Endothelial cell (in vitro differentiated cells): ENCODE results near the gene LYZ. TPM values are rescaled to one million over a fixed set of nuclear protein-coding genes. Genes with fewer than 3 reads are reported as not detected.
A peak's percentile ranks its signal among the peaks of the same experiment; 100 is the strongest.

Experiments
- DNase-seq: peaks from one replicate; pipeline ENCODE4 v3.0.0; 2021; ENCODE audit warnings: low spot score
- H3K27ac Mint-ChIP-seq: one replicate; pipeline ENCODE4 v1.8.0; 2021; ENCODE audit warnings: mixed read lengths, inconsistent platforms; ENCODE audit not compliant: unreplicated experiment
- H3K27me3 Mint-ChIP-seq: one replicate; pipeline ENCODE4 v1.8.0; 2021; ENCODE audit warnings: mild to moderate bottlenecking, moderate library complexity, mixed read lengths, inconsistent platforms; ENCODE audit not compliant: unreplicated experiment
- H3K36me3 Mint-ChIP-seq: one replicate; pipeline ENCODE4 v1.8.0; 2021; ENCODE audit warnings: mild to moderate bottlenecking, low read depth, mixed read lengths, inconsistent platforms; ENCODE audit not compliant: unreplicated experiment
- H3K4me1 Mint-ChIP-seq: one replicate; pipeline ENCODE4 v1.8.0; 2021; ENCODE audit warnings: mild to moderate bottlenecking, mixed read lengths, inconsistent platforms; ENCODE audit not compliant: unreplicated experiment
- H3K4me3 Mint-ChIP-seq: one replicate; pipeline ENCODE4 v1.8.0; 2021; ENCODE audit warnings: mild to moderate bottlenecking, mixed read lengths, inconsistent platforms; ENCODE audit not compliant: unreplicated experiment
- H3K9me3 Mint-ChIP-seq: one replicate; pipeline ENCODE4 v1.8.0; 2021; ENCODE audit warnings: mixed read lengths, inconsistent platforms; ENCODE audit not compliant: unreplicated experiment
- total RNA-seq: library from RNA; stranded (reverse); fragmentation: NEBNext Ultra II Directional; extraction: Animal tissue kit (Norgen Biotek cat#: 25700); gene quantifications from one replicate; pipeline ENCODE4 v1.2.1, GENCODE V29; 2021; ENCODE audit not compliant: unreplicated experiment
- TF ChIP-seq, protein P1 (sequence below): fragments of 200-600 bp; sonication (generic); IDR thresholded peaks from one replicate; pipeline ENCODE4 v1.5.0; 2021; ENCODE audit warnings: antibody characterized with exemption; ENCODE audit not compliant: unreplicated experiment

The LYZ gene
- total RNA-seq, 1 donor from 2014 or later: 3.6 TPM

DNA sequence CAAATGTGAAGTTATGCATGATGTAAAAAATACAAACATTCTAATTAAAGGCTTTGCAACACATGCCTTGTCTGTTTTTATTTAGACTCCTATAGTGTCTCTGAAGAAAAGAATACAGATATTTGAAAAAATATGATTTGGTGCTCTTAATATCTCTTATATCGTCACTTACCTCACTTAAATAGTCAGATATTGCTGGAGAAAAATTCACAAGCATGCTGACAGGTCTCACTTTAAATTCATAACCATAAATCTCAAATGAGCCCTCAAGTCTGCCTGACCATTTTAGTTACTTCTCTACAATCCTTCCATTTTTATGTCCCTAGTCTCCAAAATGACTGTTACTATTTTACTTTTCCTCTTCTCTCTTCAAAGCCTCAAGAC lies 6.0 kb downstream of the LYZ start:
- no peak overlapping the region for H3K27ac Mint-ChIP-seq
- no peak overlapping the region for H3K4me3 Mint-ChIP-seq
- peaks cover 6% of the 10 kb centered on the region for H3K27me3 Mint-ChIP-seq
- TF ChIP-seq, protein P1, sequence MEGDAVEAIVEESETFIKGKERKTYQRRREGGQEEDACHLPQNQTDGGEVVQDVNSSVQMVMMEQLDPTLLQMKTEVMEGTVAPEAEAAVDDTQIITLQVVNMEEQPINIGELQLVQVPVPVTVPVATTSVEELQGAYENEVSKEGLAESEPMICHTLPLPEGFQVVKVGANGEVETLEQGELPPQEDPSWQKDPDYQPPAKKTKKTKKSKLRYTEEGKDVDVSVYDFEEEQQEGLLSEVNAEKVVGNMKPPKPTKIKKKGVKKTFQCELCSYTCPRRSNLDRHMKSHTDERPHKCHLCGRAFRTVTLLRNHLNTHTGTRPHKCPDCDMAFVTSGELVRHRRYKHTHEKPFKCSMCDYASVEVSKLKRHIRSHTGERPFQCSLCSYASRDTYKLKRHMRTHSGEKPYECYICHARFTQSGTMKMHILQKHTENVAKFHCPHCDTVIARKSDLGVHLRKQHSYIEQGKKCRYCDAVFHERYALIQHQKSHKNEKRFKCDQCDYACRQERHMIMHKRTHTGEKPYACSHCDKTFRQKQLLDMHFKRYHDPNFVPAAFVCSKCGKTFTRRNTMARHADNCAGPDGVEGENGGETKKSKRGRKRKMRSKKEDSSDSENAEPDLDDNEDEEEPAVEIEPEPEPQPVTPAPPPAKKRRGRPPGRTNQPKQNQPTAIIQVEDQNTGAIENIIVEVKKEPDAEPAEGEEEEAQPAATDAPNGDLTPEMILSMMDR: no peak
- H3K9me3 Mint-ChIP-seq: no peaks in the 10 kb centered on the region
- H3K36me3 Mint-ChIP-seq: no peaks in the 10 kb centered on the region
- H3K4me1 Mint-ChIP-seq: peaks cover 8% of the 10 kb centered on the region
- DNase-seq: no peak

DNA sequence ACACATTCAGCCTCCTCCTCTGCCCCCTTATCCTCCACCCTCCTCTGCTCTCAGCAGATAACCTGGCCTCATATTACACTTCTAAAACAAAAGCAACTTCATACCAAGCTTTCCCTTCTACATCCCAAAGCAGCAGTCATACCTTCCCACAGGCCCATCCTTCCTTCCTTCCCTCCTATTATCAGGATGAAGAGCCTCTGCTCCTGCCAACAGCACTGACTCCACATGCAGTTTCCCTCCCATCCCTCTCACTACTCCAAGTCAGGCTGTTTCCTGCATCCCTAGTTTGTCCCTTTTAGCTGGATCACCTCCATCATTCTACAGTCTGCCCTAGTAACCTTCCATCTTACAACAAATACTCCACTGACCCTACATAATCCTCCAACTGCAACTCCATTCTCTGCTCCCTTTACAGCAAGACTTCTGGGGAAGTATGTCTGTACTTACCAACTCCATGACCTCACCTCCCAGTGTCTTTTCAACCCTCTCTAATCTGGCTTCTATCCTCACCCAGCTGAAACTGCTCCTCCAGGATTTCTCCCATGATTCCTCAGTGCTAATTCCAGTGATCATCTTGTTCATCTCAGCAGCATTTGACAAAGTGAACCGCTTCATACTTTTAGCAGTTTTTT lies 6.5 kb downstream of the LYZ start:
- H3K4me3 Mint-ChIP-seq: no peak overlapping the region
- TF ChIP-seq, protein P1: no peak
- H3K27ac Mint-ChIP-seq: no peak overlapping the region
- no peaks in the 10 kb centered on the region for H3K36me3 Mint-ChIP-seq
- peaks cover 6% of the 10 kb centered on the region for H3K27me3 Mint-ChIP-seq
- H3K4me1 Mint-ChIP-seq: peaks cover 10% of the 10 kb centered on the region
- H3K9me3 Mint-ChIP-seq: no peaks in the 10 kb centered on the region
- no peak for DNase-seq

DNA sequence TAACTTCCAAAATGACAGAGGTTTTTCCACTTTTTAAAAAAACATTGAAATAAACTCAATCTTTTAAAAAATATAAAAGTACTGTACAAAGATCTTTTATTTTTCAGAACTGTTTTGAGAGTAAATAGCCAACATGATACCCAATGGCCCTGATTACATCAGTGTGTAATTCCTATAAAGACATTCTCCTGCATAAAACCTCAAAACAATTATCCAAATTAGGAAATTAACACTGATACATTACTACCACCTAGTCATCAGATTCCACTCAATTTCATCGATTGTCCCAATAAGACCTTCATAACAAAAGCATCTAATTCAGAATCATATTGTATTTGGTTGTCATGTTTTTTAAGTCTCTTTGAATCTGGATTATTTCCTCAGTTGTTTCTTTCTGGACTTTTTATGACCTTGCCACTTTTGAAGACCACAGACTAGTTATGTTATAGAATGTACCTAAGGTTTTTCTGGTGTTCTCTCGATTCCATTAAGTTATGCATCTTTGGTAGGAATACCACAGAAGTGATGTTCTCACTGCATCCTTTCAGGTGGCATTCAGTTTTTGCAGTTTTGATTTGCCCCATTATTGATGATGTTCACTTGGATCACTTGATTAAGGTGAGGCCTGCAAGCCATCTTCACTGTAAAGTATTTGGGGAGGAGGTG lies 7.3 kb downstream of the LYZ start:
- H3K4me1 Mint-ChIP-seq: peaks cover 10% of the 10 kb centered on the region
- TF ChIP-seq, protein P1: no peak
- H3K27me3 Mint-ChIP-seq: peaks cover 6% of the 10 kb centered on the region
- H3K27ac Mint-ChIP-seq: no peak overlapping the region
- DNase-seq: no peak
- H3K4me3 Mint-ChIP-seq: no peak overlapping the region
- no peaks in the 10 kb centered on the region for H3K36me3 Mint-ChIP-seq
- no peaks in the 10 kb centered on the region for H3K9me3 Mint-ChIP-seq

DNA sequence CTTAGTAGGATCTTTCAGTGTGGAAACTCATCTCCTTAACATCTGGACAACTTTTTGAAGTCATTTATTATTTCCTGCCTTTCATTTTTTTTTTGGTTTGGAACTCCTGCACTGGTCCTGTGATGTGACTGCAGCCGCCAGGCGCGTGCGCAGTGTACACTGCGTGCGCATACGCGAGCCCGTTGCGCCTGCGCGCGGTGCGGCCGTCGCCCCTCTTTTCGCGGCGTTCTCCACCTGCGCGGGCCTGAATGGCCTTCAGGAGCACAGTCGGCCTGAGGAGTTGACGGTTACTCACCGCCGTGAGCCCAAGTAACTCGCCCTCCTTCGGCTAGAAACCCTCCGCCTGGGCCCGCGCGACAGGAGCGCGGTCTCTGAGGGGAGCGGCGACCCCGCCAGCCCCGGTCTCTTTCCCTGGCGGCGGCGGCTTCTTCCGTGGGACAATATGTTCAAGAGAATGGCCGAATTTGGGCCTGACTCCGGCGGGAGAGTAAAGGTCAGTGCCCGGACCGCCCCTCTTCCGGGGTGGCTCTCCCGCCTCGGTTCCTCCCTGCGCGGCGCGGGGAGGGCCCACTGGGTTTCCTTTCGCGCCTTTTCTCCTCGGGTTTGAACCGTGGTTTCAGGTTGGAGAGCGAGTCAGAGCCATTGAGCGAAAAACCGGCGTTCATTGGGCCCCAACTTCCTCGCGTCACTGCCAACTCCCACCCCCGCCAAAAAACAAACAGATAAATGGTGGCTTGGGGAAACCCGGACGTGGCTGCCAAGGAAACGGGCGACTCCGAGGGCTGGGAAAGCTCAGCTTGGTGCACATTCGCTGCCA lies 11.6 kb downstream of the LYZ start, which contains the start of gene YEATS4:
YEATS4 (plus strand) TSS at position 213 of the 817 bp plus-strand sequence; CDS start at position 443, 230 bp downstream.
- no peaks in the 10 kb centered on the region for H3K36me3 Mint-ChIP-seq
- no peaks in the 10 kb centered on the region for H3K9me3 Mint-ChIP-seq
- peaks cover 3% of the 10 kb centered on the region for H3K27me3 Mint-ChIP-seq
- peak within 1 kb of the TSS; percentile 89 for H3K27ac Mint-ChIP-seq
- DNase-seq: peak; percentile 79
- TF ChIP-seq, protein P1: no peak
- H3K4me1 Mint-ChIP-seq: peaks cover 5% of the 10 kb centered on the region
- peak within 1 kb of the TSS; percentile 93 for H3K4me3 Mint-ChIP-seq
